Breast epithelium (tissue), 4 donors: ENCODE data around the gene RTBDN. TPM values are rescaled to one million over a fixed set of nuclear protein-coding genes. Genes with fewer than 3 reads are reported as not detected.

Experiments used
- DNase-seq, 2 donors: peaks; one replicate each; pipeline ENCODE4 v3.0.0-alpha.2; 2019; ENCODE audit warnings: low spot score in 2 of 2
- H3K27ac ChIP-seq, 2 donors: fragments of 200-600 bp; sonication (generic) in 1 of 2; one replicate each; pipeline ENCODE4 v1.5.1; 2016 to 2019; ENCODE audit warnings: mild to moderate bottlenecking in 1 of 2
- H3K27me3 ChIP-seq, 2 donors: fragments of 200-600 bp; sonication (generic) in 1 of 2; one replicate each; pipeline versions ENCODE4 v1.5.1 to v1.6.0; 2017 to 2019; ENCODE audit warnings: control low read depth in 1 of 2, mild to moderate bottlenecking in 1 of 2
- H3K36me3 ChIP-seq: fragments of 200-600 bp; one replicate; pipeline ENCODE4 v1.5.1; 2019
- H3K4me1 ChIP-seq, 2 donors: fragments of 200-600 bp; sonication (generic); one replicate each; pipeline ENCODE4 v1.5.1; 2016 to 2019; ENCODE audit warnings: control low read depth in 1 of 2
- H3K4me3 ChIP-seq, 3 donors: fragments of 200-600 bp; sonication (generic); 1 replicate in 2 of 3; 2 replicates in 1 of 3; pipeline ENCODE4 v1.5.1; 2016 to 2019; ENCODE audit warnings: mild to moderate bottlenecking in 3 of 3, moderate library complexity in 2 of 3
- H3K9me3 ChIP-seq, 2 donors: fragments of 200-600 bp; sonication (generic) in 1 of 2; one replicate each; pipeline ENCODE4 v1.5.1; 2016 to 2019; ENCODE audit warnings: control low read depth in 1 of 2
- POLR2A ChIP-seq: fragments of 450-650 bp; IDR thresholded peaks from one replicate; pipeline ENCODE4 v1.6.1; 2016; ENCODE audit warnings: antibody characterized with exemption, mild to moderate bottlenecking, moderate library complexity
- POLR2AphosphoS5 ChIP-seq, 3 donors: sonication (generic); formaldehyde crosslinking; IDR thresholded peaks; one replicate each; pipeline ENCODE4 v1.6.1; 2017; ENCODE audit warnings: antibody characterized with exemption in 3 of 3
- intact Hi-C: fragments of 100-400 bp; cut with DNase I; formaldehyde crosslinking; loops from one replicate; pipeline ENCODE4 v1.15.1; 2023; ENCODE audit warnings: low total_unique reads
- total RNA-seq, 3 donors: library from RNA; depleted of rRNA; stranded (reverse); fragments of >200 nt; gene quantifications; one replicate each; pipeline ENCODE4 v1.1.0, GENCODE V29; 2016
- TF ChIP-seq, protein P1 (sequence below), 3 donors: fragments of 450-650 bp; IDR thresholded peaks; one replicate each; pipeline ENCODE4 v1.5.1; 2016 to 2017; ENCODE audit warnings: antibody characterized with exemption in 3 of 3, mild to moderate bottlenecking in 3 of 3, moderate library complexity in 3 of 3

RTBDN gene
- total RNA-seq, 3 donors from 2014 or later: not detected

DNA sequence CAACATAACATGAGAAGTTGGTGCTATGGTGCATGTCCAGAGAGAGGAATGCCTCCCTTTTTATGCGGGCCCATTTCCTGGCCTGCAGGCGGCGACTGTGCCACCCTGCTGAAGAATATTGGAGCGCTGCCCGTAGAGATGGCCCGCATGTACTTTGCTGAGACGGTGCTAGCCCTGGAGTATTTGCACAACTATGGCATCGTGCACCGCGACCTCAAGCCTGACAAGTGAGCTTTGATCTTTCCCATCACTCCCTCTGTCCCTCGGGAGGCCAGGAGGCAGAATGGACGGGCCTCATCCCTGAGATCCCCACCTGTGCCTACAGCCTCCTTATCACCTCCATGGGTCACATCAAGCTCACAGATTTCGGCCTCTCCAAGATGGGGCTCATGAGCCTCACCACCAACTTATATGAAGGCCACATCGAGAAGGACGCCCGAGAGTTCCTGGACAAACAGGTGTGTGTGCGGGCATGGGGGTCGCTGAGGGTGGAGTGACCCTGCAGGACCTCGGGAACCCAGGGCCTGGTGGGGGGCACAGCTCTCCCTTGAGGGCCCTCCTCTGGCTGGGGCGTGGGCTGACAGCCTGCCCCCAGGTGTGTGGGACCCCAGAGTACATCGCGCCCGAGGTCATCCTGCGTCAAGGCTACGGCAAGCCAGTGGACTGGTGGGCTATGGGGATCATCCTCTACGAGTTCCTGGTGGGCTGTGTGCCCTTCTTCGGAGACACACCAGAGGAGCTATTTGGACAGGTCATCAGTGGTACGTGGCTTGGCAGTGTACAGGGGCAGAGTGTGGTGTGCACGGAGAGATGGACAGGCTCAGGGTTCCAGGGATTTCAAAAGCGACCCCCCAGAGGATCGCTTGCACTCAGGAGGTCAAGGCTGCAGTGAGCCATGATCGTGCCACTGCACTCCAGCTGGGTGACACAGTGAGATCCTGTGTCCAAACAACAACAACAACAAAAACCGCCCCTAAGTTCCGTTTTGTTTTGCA, 30.6 kb upstream of the RTBDN start:
- Histone ChIP-seq H3K27ac (no peak overlapping the region), H3K9me3 (no peaks in the 10 kb centered on the region), H3K4me1 (no peaks in the 10 kb centered on the region), H3K36me3 (no peaks in the 10 kb centered on the region), H3K4me3 (no peak overlapping the region), H3K27me3 (no peaks in the 10 kb centered on the region)
- intact Hi-C loops: no loop called here
- DNase-seq: no peak
- TF ChIP-seq POLR2A: no peak
- TF ChIP-seq, protein P1, sequence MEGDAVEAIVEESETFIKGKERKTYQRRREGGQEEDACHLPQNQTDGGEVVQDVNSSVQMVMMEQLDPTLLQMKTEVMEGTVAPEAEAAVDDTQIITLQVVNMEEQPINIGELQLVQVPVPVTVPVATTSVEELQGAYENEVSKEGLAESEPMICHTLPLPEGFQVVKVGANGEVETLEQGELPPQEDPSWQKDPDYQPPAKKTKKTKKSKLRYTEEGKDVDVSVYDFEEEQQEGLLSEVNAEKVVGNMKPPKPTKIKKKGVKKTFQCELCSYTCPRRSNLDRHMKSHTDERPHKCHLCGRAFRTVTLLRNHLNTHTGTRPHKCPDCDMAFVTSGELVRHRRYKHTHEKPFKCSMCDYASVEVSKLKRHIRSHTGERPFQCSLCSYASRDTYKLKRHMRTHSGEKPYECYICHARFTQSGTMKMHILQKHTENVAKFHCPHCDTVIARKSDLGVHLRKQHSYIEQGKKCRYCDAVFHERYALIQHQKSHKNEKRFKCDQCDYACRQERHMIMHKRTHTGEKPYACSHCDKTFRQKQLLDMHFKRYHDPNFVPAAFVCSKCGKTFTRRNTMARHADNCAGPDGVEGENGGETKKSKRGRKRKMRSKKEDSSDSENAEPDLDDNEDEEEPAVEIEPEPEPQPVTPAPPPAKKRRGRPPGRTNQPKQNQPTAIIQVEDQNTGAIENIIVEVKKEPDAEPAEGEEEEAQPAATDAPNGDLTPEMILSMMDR (IDR thresholded peaks at IDR 0.05): peak in 1 of 3 donors; percentile 25

DNA sequence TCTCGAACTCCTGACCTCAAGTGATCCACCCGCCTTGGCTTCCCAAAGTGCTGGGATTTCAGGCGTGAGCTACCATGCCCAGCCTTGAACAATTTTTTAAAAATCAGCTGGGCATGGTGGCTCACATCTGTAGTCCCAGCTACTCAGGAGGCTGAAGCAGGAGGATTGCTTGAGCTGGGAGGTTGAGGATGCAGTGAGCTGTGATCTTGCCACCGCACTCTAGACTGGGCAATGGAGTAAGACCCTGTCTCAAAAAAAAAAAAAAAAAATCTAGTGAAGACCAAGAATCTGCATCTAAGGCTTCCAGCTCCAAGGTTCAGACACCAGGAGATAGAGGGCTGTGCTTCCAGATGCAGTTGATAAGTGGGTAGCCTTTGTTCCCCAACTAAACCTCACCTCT, 29.8 kb upstream of the RTBDN start:
- intact Hi-C loops: no loop called here

DNA sequence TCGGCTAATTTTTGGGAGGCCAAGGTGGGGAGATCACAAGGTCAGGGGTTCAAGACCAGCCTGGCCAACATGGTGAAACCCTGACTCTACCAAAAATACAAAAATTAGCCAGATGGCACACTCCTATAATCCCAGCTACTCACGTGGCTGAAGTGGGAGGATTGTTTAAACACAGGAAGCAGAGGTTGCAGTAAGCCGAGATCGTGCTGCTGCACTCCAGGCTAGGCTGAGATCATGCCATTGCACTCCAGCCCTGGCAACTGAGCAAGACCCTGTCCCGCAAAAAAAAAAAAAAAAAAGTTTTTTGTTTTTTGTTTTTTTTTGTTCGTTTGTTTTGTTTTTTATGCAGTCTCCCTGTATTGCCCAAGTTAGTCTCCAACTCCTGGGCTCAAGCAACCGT, 25.2 kb upstream of the RTBDN start:
- H3K9me3 ChIP-seq: no peaks in the 10 kb centered on the region
- H3K27me3 ChIP-seq: no peaks in the 10 kb centered on the region
- H3K4me1 ChIP-seq: no peaks in the 10 kb centered on the region
- TF ChIP-seq POLR2A (no peak), POLR2AphosphoS5 (IDR thresholded peaks at IDR 0.05) (no peak)
- TF ChIP-seq, protein P1 (IDR thresholded peaks at IDR 0.05): no peak
- intact Hi-C loops: no loop called here
- H3K4me3 ChIP-seq: no peak overlapping the region
- DNase-seq: no peak
- no peak overlapping the region for H3K27ac ChIP-seq
- H3K36me3 ChIP-seq: no peaks in the 10 kb centered on the region

More for the DNA sequence above, 29.8 kb upstream of the RTBDN start:
- Histone ChIP-seq H3K4me1 (no peaks in the 10 kb centered on the region), H3K9me3 (no peaks in the 10 kb centered on the region), H3K36me3 (no peaks in the 10 kb centered on the region), H3K4me3 (no peak overlapping the region), H3K27ac (no peak overlapping the region), H3K27me3 (no peaks in the 10 kb centered on the region)
- no peak for DNase-seq
- TF ChIP-seq POLR2A (no peak), POLR2AphosphoS5 (IDR thresholded peaks at IDR 0.05) (no peak)
- TF ChIP-seq, protein P1 (IDR thresholded peaks at IDR 0.05): no peak

DNA sequence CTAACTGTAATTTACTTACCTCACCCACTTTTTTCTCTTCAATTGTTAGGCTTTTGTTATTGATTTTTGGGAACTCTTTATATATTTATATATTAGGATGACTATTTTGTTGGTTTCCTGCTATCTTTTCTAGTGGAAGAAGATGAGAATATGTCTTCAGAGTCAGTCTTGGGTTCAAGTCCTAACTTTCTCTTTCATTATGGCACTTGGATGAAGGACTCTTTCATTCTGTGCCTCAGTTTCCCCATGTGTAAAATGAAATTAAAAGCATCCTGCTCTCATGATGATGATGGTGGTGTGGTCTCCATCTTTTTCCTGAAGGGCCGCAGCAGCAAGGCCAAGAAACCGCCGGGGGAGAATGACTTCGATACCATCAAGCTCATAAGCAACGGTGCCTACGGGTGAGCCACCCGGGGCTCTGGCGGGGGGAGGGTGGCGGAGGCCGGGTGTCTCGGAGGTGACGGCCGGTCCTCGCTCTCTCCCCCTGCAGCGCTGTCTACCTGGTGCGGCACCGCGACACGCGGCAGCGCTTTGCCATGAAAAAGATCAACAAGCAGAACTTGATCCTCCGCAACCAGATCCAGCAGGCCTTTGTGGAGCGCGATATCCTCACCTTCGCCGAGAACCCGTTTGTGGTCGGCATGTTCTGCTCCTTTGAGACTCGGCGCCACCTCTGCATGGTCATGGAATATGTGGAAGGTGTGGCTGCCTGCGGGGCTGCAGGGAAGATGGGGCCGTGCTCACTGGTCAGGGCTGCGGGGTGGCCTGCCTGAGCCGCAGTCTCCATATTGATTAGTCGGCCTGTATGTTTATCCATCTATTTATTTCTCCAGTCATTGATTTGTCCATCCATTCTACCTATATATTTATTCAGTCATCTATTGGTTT, 23.9 kb upstream of the RTBDN start:
- intact Hi-C loops: no loop called here
- Histone ChIP-seq H3K36me3 (no peaks in the 10 kb centered on the region), H3K9me3 (no peaks in the 10 kb centered on the region), H3K4me3 (no peak overlapping the region), H3K4me1 (no peaks in the 10 kb centered on the region), H3K27ac (no peak overlapping the region), H3K27me3 (no peaks in the 10 kb centered on the region)
- no peak for TF ChIP-seq POLR2AphosphoS5 (IDR thresholded peaks at IDR 0.05)
- TF ChIP-seq, protein P1 (IDR thresholded peaks at IDR 0.05): no peak
- no peak for TF ChIP-seq POLR2A
- no peak for DNase-seq

DNA sequence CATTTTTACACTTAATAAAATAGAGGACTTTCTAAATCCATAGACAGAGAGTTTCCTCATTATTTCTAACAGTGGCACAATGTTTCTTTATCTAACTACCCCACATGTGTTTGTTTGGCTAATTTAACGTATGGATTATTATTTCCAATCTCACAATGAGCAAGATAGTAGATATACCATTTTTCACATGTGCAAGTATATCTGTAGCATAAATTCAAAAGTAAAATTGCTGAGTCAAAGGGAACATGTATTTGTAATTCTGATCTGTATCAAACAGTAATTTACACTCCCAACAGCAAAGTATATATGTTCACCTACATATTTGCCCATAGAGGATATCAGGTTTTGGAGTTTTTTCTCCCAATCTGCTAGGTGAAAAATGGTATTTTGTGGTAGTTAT, 22.3 kb upstream of the RTBDN start:
- no peaks in the 10 kb centered on the region for H3K36me3 ChIP-seq
- H3K9me3 ChIP-seq: no peaks in the 10 kb centered on the region
- no peak overlapping the region for H3K27ac ChIP-seq
- DNase-seq: no peak
- TF ChIP-seq POLR2AphosphoS5 (IDR thresholded peaks at IDR 0.05) (no peak), POLR2A (no peak)
- TF ChIP-seq, protein P1 (IDR thresholded peaks at IDR 0.05): no peak
- H3K4me1 ChIP-seq: no peaks in the 10 kb centered on the region
- no peaks in the 10 kb centered on the region for H3K27me3 ChIP-seq
- no peak overlapping the region for H3K4me3 ChIP-seq
- intact Hi-C loops: no loop called here
